CD4-positive, alpha-beta T cell treated with Interleukin-17A for 1 hour (primary cell): ENCODE data around the gene NADK2.

Source experiments
- DNase-seq: peaks from one replicate; pipeline ENCODE4 v3.0.0-alpha.2; 2020

NADK2 gene

GRCh38 chr5:36246036-36246800 is 4.5 kb upstream of the NADK2 start:
- no peak for DNase-seq

- DNase-seq, result no peak
Measured at GRCh38 chr5:36244076-36244475, 2.4 kb upstream of the NADK2 start.

- DNase-seq, result no peak
Measured at GRCh38 chr5:36243653-36244052, 1.9 kb upstream of the NADK2 start.

- no peak for DNase-seq
Measured at GRCh38 chr5:36242534-36243485, 1.1 kb upstream of the NADK2 start.

GRCh38 chr5:36240779-36241630 is 720 bp downstream of the NADK2 start:
- DNase-seq, result peak; percentile 30

GRCh38 chr5:36239370-36240293 is 2.1 kb downstream of the NADK2 start:
- DNase-seq, result no peak

- no peak for DNase-seq
Measured at GRCh38 chr5:36238502-36239295, 3.0 kb downstream of the NADK2 start.

GRCh38 chr5:36237751-36238150 is 4.0 kb downstream of the NADK2 start:
- no peak for DNase-seq

GRCh38 chr5:36236801-36237200 is 4.9 kb downstream of the NADK2 start:
- DNase-seq, result no peak

- DNase-seq, result no peak
Measured at GRCh38 chr5:36232533-36232932, 9.2 kb downstream of the NADK2 start.

- no peak for DNase-seq
Measured at GRCh38 chr5:36230151-36230790, 11.5 kb downstream of the NADK2 start.

GRCh38 chr5:36228505-36228904 is 13.2 kb downstream of the NADK2 start:
- no peak for DNase-seq

GRCh38 chr5:36227046-36227445 is 14.7 kb downstream of the NADK2 start:
- DNase-seq, result no peak

GRCh38 chr5:36222620-36223019 is 19.1 kb downstream of the NADK2 start:
- no peak for DNase-seq

GRCh38 chr5:36217988-36218387 is 23.7 kb downstream of the NADK2 start:
- no peak for DNase-seq

- no peak for DNase-seq
Measured at GRCh38 chr5:36217567-36217966, 24.2 kb downstream of the NADK2 start.

- DNase-seq, result no peak
Measured at GRCh38 chr5:36215910-36216309, 25.8 kb downstream of the NADK2 start.

- no peak for DNase-seq
Measured at GRCh38 chr5:36214436-36214835, 27.3 kb downstream of the NADK2 start.

GRCh38 chr5:36209664-36210063 is 32.1 kb downstream of the NADK2 start:
- DNase-seq, result no peak

GRCh38 chr5:36208786-36209185 is 32.9 kb downstream of the NADK2 start:
- DNase-seq, result no peak

- no peak for DNase-seq
Measured at GRCh38 chr5:36206913-36207312, 34.8 kb downstream of the NADK2 start.
